H1 (cell line): ENCODE measurements around the gene POU3F2. TPM values are rescaled to one million over a fixed set of nuclear protein-coding genes. Genes with fewer than 3 reads are reported as not detected.
A peak's percentile ranks its signal among the peaks of the same experiment; 100 is the strongest.

ENCODE experiments used
- CTCF ChIA-PET: fragments of 300-600 bp; sonication (Branson Sonifier 250); formaldehyde crosslinking; loops from one replicate; lab custom pipeline; 2021; ENCODE audit not compliant: partially characterized antibody; lab: Charles Lee
- POLR2A ChIA-PET: fragments of 300-600 bp; sonication (Branson Sonifier 250); formaldehyde crosslinking; loops from one replicate; lab custom pipeline; 2021; ENCODE audit warnings: inconsistent platforms; ENCODE audit not compliant: partially characterized antibody; lab: Charles Lee
- DNase-seq, 2 experiments: peaks; one replicate each; pipeline versions ENCODE4 v3.0.0 to v3.0.0-alpha.2; 2010 to 2022; ENCODE audit warnings: low spot score in 2 of 2, low read depth in 1 of 2, mixed read lengths in 1 of 2
- FAIRE-seq: peaks from 2 replicates; lab custom pipeline; 2011; peaks lifted over from hg19 to GRCh38; lab: Jason Lieb, UNC
- H2AFZ ChIP-seq: 2 replicates; pipeline ENCODE4 v1.8.1; 2012; ENCODE audit warnings: low read length, inconsistent platforms
- H2AK5ac ChIP-seq: 2 replicates; pipeline ENCODE4 v1.6.1; 2013; ENCODE audit warnings: low read depth, low read length
- H2BK120ac ChIP-seq: replicated peaks from 2 replicates; pipeline ENCODE3; 2013; ENCODE audit warnings: low read depth, low read length, inconsistent platforms
- H2BK12ac ChIP-seq: 2 replicates; pipeline ENCODE4 v1.6.1; 2013; ENCODE audit warnings: low read depth, low read length
- H2BK15ac ChIP-seq: 2 replicates; pipeline ENCODE4 v1.6.1; 2013; ENCODE audit warnings: low read length
- H2BK20ac ChIP-seq: 2 replicates; pipeline ENCODE4 v1.6.1; 2013; ENCODE audit warnings: low read length
- H2BK5ac ChIP-seq: 2 replicates; pipeline ENCODE4 v1.6.1; 2013; ENCODE audit warnings: low read depth, low read length
- H3K14ac ChIP-seq: 2 replicates; pipeline ENCODE4 v1.6.1; 2013; ENCODE audit warnings: inconsistent platforms; ENCODE audit not compliant: insufficient read length
- H3K18ac ChIP-seq: 2 replicates; pipeline ENCODE4 v1.6.1; 2013; ENCODE audit warnings: low read length; ENCODE audit errors: extremely low read depth
- H3K23ac ChIP-seq: 2 replicates; pipeline ENCODE4 v1.6.1; 2013; ENCODE audit warnings: inconsistent platforms; ENCODE audit not compliant: insufficient read length
- H3K23me2 ChIP-seq: 2 replicates; pipeline ENCODE4 v1.6.1; 2013; ENCODE audit warnings: low read depth, low read length
- H3K27ac ChIP-seq: 2 replicates; pipeline ENCODE4 v1.6.1; 2011; ENCODE audit warnings: low read depth, low read length, inconsistent platforms
- H3K27me3 ChIP-seq, 4 experiments: replicated peaks in 1 of 4; 1 replicate in 1 of 4; 2 replicates in 3 of 4; pipeline versions ENCODE4 v1.6.1 to v1.8.1; 2011 to 2013; ENCODE audit warnings: low read length in 3 of 4, mild to moderate bottlenecking in 3 of 4, inconsistent platforms in 2 of 4, mixed read lengths in 2 of 4, moderate library complexity in 1 of 4; ENCODE audit not compliant: control insufficient read depth in 3 of 4, insufficient read depth in 3 of 4; ENCODE audit errors: extremely low read depth in 1 of 4
- H3K36me3 ChIP-seq, 4 experiments: 2 replicates each; pipeline versions ENCODE4 v1.6.1 to v1.8.1; 2011 to 2013; ENCODE audit warnings: mild to moderate bottlenecking in 4 of 4, low read length in 3 of 4, moderate library complexity in 2 of 4, control low read depth in 1 of 4, inconsistent platforms in 1 of 4; ENCODE audit not compliant: insufficient read depth in 4 of 4, control insufficient read depth in 2 of 4
- H3K4ac ChIP-seq: replicated peaks from 2 replicates; pipeline ENCODE3; 2013; ENCODE audit warnings: low read length, low read depth, mixed read lengths, inconsistent platforms; ENCODE audit not compliant: insufficient read length
- H3K4me1 ChIP-seq, 4 experiments: replicated peaks in 1 of 4; 1 replicate in 1 of 4; 2 replicates in 3 of 4; pipeline versions ENCODE4 v1.6.1 to v1.8.1; 2011 to 2013; ENCODE audit warnings: low read length in 3 of 4, inconsistent platforms in 2 of 4, mixed read lengths in 1 of 4; ENCODE audit not compliant: insufficient read depth in 4 of 4, control insufficient read depth in 3 of 4
- H3K4me2 ChIP-seq, 2 experiments: 2 replicates each; pipeline versions ENCODE4 v1.6.1 to v1.8.1; 2011 to 2013; ENCODE audit warnings: low read depth in 2 of 2, low read length in 2 of 2, control low read depth in 1 of 2, inconsistent platforms in 1 of 2, mild to moderate bottlenecking in 1 of 2; ENCODE audit not compliant: insufficient read depth in 1 of 2
- H3K4me3 ChIP-seq, 4 experiments: fragments of 200-600, 300-600 bp in 1 of 4; sonication (generic), shearing (Covaris generic), sonication (Bioruptor Twin) in 1 of 4; 2 replicates each; pipeline versions ENCODE4 v1.5.1 to v1.8.1; 2011 to 2016; ENCODE audit warnings: low read length in 4 of 4, low read depth in 3 of 4, control low read depth in 2 of 4, inconsistent platforms in 2 of 4, mild to moderate bottlenecking in 2 of 4, mixed read lengths in 1 of 4, moderate library complexity in 1 of 4; ENCODE audit not compliant: insufficient read depth in 2 of 4; ENCODE audit errors: extremely low read depth in 1 of 4
- H3K56ac ChIP-seq: replicated peaks from 2 replicates; pipeline ENCODE3; 2013; ENCODE audit warnings: low read depth, mild to moderate bottlenecking, mixed read lengths, low read length, inconsistent platforms; ENCODE audit not compliant: insufficient read length
- H3K79me1 ChIP-seq: 2 replicates; pipeline ENCODE4 v1.6.1; 2013; ENCODE audit warnings: low read depth, low read length, control low read depth
- H3K79me2 ChIP-seq, 2 experiments: 2 replicates each; pipeline versions ENCODE4 v1.6.1 to v1.8.1; 2012 to 2013; ENCODE audit warnings: low read length in 2 of 2, mild to moderate bottlenecking in 2 of 2, inconsistent platforms in 1 of 2; ENCODE audit not compliant: insufficient read depth in 2 of 2, control insufficient read depth in 1 of 2
- H3K9ac ChIP-seq, 4 experiments: replicated peaks in 1 of 4; 1 replicate in 1 of 4; 2 replicates in 3 of 4; pipeline versions ENCODE4 v1.6.1 to v1.8.1; 2011 to 2013; ENCODE audit warnings: low read depth in 3 of 4, low read length in 3 of 4, control low read depth in 2 of 4, mild to moderate bottlenecking in 2 of 4, moderate library complexity in 2 of 4, inconsistent platforms in 1 of 4; ENCODE audit errors: extremely low read depth in 1 of 4
- H3K9me3 ChIP-seq, 2 experiments: 2 replicates each; pipeline versions ENCODE4 v1.6.1 to v1.8.1; 2012 to 2013; ENCODE audit warnings: mild to moderate bottlenecking in 2 of 2, moderate library complexity in 2 of 2, control low read depth in 1 of 2, inconsistent platforms in 1 of 2, low read depth in 1 of 2, low read length in 1 of 2, mixed read lengths in 1 of 2; ENCODE audit not compliant: insufficient read depth in 2 of 2
- H4K20me1 ChIP-seq, 2 experiments: replicated peaks in 1 of 2; 2 replicates each; pipeline versions ENCODE3 to v1.8.1; 2011 to 2013; ENCODE audit warnings: inconsistent platforms in 2 of 2, low read length in 2 of 2, mild to moderate bottlenecking in 1 of 2; ENCODE audit not compliant: insufficient read depth in 2 of 2, control insufficient read depth in 1 of 2
- H4K5ac ChIP-seq: 2 replicates; pipeline ENCODE4 v1.6.1; 2013; ENCODE audit warnings: low read length, low read depth, mixed read lengths, inconsistent platforms; ENCODE audit not compliant: insufficient read length
- H4K8ac ChIP-seq: 2 replicates; pipeline ENCODE4 v1.8.0; 2013; ENCODE audit warnings: mild to moderate bottlenecking, moderate library complexity, low read length, inconsistent platforms; ENCODE audit not compliant: insufficient read depth; ENCODE audit errors: extremely low read depth
- H4K91ac ChIP-seq: replicated peaks from 2 replicates; pipeline ENCODE3; 2013; ENCODE audit warnings: low read length, mixed read lengths, inconsistent platforms; ENCODE audit not compliant: insufficient read length
- ASH2L ChIP-seq: fragments of 200-600, 300-600 bp; sonication (generic); IDR thresholded peaks from one replicate; pipeline ENCODE4 v1.7.1; 2017; ENCODE audit warnings: low read length
- BRCA1 ChIP-seq: IDR thresholded peaks from 2 replicates; pipeline ENCODE4 v1.6.1; 2012; ENCODE audit warnings: low read depth, low read length, improper control_type of control experiment
- CEBPB ChIP-seq: IDR thresholded peaks from 2 replicates; pipeline ENCODE4 v1.6.1; 2012; ENCODE audit warnings: low read depth, low read length
- EZH2 ChIP-seq: fragments of 200-600 bp; sonication (generic); IDR thresholded peaks from 2 replicates; pipeline ENCODE4 v1.7.1; 2012; ENCODE audit warnings: low read depth, mild to moderate bottlenecking, moderate library complexity, low read length, inconsistent platforms; ENCODE audit not compliant: severe bottlenecking
- GTF2F1 ChIP-seq: IDR thresholded peaks from 2 replicates; pipeline ENCODE4 v1.6.1; 2012; ENCODE audit warnings: low read depth, low read length, improper control_type of control experiment, borderline replicate concordance
- HDAC2 ChIP-seq, 2 experiments: fragments of 300-600 bp in 1 of 2; sonication (generic) in 1 of 2; IDR thresholded peaks; 2 replicates each; pipeline ENCODE4 v1.6.1; 2011 to 2012; ENCODE audit warnings: low read depth in 2 of 2, low read length in 2 of 2, mild to moderate bottlenecking in 2 of 2, moderate library complexity in 2 of 2, borderline replicate concordance in 1 of 2, inconsistent platforms in 1 of 2
- POLR2A ChIP-seq, 2 experiments: IDR thresholded peaks; 1 replicate in 1 of 2; 2 replicates in 1 of 2; pipeline ENCODE4 v1.6.1; 2011; ENCODE audit warnings: low read depth in 2 of 2, low read length in 2 of 2, mild to moderate bottlenecking in 2 of 2; ENCODE audit errors: control extremely low read depth in 1 of 2
- RBBP5 ChIP-seq: IDR thresholded peaks from 2 replicates; pipeline ENCODE4 v1.7.1; 2012; ENCODE audit warnings: low read depth, mild to moderate bottlenecking, inconsistent platforms, low read length, moderate library complexity, borderline replicate concordance
- SP1 ChIP-seq: IDR thresholded peaks from 2 replicates; pipeline ENCODE4 v1.6.1; 2011; ENCODE audit warnings: low read depth, low read length
- SP2 ChIP-seq: IDR thresholded peaks from 2 replicates; pipeline ENCODE4 v1.6.1; 2012; ENCODE audit warnings: mild to moderate bottlenecking, low read length, inconsistent platforms
- TEAD4 ChIP-seq: IDR thresholded peaks from 2 replicates; pipeline ENCODE4 v1.6.1; 2012; ENCODE audit warnings: low read depth, low read length, inconsistent platforms, mixed read lengths
- WGBS, 2 experiments: shearing (Covaris generic) in 1 of 2; methylation state at CpG; one replicate each; pipeline versions ENCODE4 v1.1.6 to v1.1.7; 2013 to 2015; ENCODE audit warnings: low lambda C conversion rate in 2 of 2, mixed read lengths in 2 of 2, inconsistent platforms in 1 of 2, low coverage in 1 of 2, missing lambda C conversion rate in 1 of 2; ENCODE audit not compliant: insufficient replicate concordance in 2 of 2, insufficient coverage in 1 of 2, insufficient read length in 1 of 2; ENCODE audit errors: extremely low coverage in 1 of 2, missing lambda C conversion rate in 1 of 2; 5-methylcytosine and 5-hydroxymethylcytosine counted together
- polyA plus RNA-seq, 7 experiments: library from polyadenylated mRNA; depleted of rRNA in 3 of 7; stranded (reverse) in 5 of 7; unstranded in 2 of 7; fragments of >200 nt in 5 of 7; fragments of 200-250 nt in 2 of 7; gene quantifications; 1 replicate in 5 of 7; 2 replicates in 1 of 7; 4 replicates in 1 of 7; pipeline versions ENCODE4 v1.2.1 to v1.2.3, GENCODE V29; 2011 to 2013; ENCODE audit warnings: missing spikeins in 2 of 7, mixed read lengths in 2 of 7
- total RNA-seq: library from RNA; stranded (reverse); fragmentation: NEBNext Ultra II Directional; extraction: Animal tissue kit (Norgen Biotek cat#: 25700); gene quantifications from 2 replicates; pipeline ENCODE4 v1.2.1, GENCODE V29; 2021
- TF ChIP-seq, protein P1 (sequence below): IDR thresholded peaks from 2 replicates; pipeline ENCODE4 v1.6.1; 2012; ENCODE audit warnings: inconsistent platforms

POU3F2 gene
- total and polyA plus RNA-seq, 2 of the 8 experiments (the other 6 are each of a cell fraction or from before 2014, with no cell fraction given): 0.09 to 0.35 TPM

DNA sequence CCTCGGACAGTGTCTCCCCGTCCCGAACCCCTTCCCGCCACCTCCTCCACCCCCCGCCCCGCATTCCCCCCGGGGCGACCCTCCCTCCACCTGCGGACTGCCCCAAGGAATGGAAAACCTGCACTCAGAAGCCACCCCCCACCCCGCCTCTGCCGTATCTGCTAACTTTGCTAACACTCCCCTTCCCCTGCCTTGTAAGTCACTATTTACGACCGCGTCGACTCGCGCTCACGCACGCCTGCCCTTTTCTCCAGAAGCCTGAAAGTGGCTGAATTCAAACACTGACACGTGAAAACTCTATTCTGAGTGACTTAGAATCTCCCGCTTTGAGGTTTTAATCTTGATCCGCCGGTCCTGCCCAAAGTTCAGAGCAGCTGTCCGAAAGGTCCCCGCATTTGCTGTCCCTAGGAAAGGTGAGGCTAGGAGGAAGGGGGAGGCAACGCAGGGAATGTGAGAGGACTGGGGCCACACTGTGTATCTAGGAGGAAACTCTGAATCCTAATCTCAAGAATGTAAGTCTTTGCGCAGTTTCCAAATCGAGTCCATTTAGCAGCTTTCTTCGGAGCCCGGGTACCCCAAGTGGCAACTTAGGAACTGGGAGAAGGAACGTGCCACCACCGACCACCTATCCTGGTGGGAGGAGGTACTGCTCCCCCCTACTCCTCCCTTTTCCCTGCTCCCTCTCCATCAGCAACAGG lies 9.3 kb upstream of the POU3F2 start:
- 0 out of 2 replicates have a peak overlapping the region, but pooled peaks have one; percentile 4 for H2BK12ac ChIP-seq
- peaks cover 2 to 14% (median 6%) of the 10 kb centered on the region in 4 experiments for H3K4me1 ChIP-seq
- ChIA-PET POLR2A (interaction anchor here (1.4 kb wide), 1 partner anchor 9 kb away, joined by 4 read pairs; the partner anchor contains the start of gene POU3F2), CTCF (interaction anchor here (0.8 to 1.2 kb wide), 2 partner anchors 13 to 19 kb away, joined by 3 read pairs; no protein-coding TSS in a partner anchor)
- no peak overlapping the region for H3K9ac ChIP-seq
- 0 out of 2 replicates have a peak overlapping the region, but pooled peaks have one; percentile 76 for H2AFZ ChIP-seq
- peak overlapping the region; percentile 63 to 76 (median 70) for H3K4me3 ChIP-seq
- H3K4me2 ChIP-seq: peak overlapping the region; percentile 92 to 93
- no peak overlapping the region for H3K56ac ChIP-seq
- DNase-seq (peak in 1 of 2 experiments; percentile 73), FAIRE-seq (no peak)
- no peak overlapping the region for H4K5ac ChIP-seq
- H3K23ac ChIP-seq: no peak overlapping the region
- H3K36me3 ChIP-seq: no peaks in the 10 kb centered on the region
- no peak overlapping the region for H3K4ac ChIP-seq
- no peak overlapping the region for H4K91ac ChIP-seq
- no peak overlapping the region for H3K18ac ChIP-seq
- H3K27me3 ChIP-seq: peaks cover 38 to 78% (median 60%) of the 10 kb centered on the region in 4 experiments
- H3K23me2 ChIP-seq: peaks cover 14% of the 10 kb centered on the region
- H2BK20ac ChIP-seq: no peak overlapping the region
- no peak overlapping the region for H2BK120ac ChIP-seq
- no peaks in the 10 kb centered on the region for H3K79me1 ChIP-seq
- H2BK5ac ChIP-seq: no peak overlapping the region
- no peak overlapping the region for H2BK15ac ChIP-seq
- 3% methylated on average over 29 of the region's 32 CpGs; no CpG with 5 or more reads in 1 of the 2 experiments for WGBS, 2 experiments
- H3K9me3 ChIP-seq: no peaks in the 10 kb centered on the region
- no peak overlapping the region for H3K14ac ChIP-seq
- H4K20me1 ChIP-seq: peaks cover 0 to 7% of the 10 kb centered on the region in 2 experiments
- no peak overlapping the region for H4K8ac ChIP-seq
- no peak overlapping the region for H2AK5ac ChIP-seq
- no peaks in the 10 kb centered on the region for H3K79me2 ChIP-seq
- no peak overlapping the region for H3K27ac ChIP-seq
- TF ChIP-seq SP2 (no peak), GTF2F1 (no peak), POLR2A (IDR thresholded peaks at IDR 0.05; ENCODE audit: control extremely low read depth in 1 of 2, low read depth in 2 of 2, low read length in 2 of 2) (no peak), EZH2 (peak; percentile 32), BRCA1 (no peak), CEBPB (no peak), TEAD4 (peak; percentile 61), SP1 (no peak), RBBP5 (peak; percentile 34; the same call in 1 of the 2 replicates), ASH2L (peak; percentile 63), HDAC2 (IDR thresholded peaks at IDR 0.05; ENCODE audit: borderline replicate concordance in 1 of 2, low read depth in 2 of 2, low read length in 2 of 2) (0 out of 4 replicates have a peak, but pooled peaks of 1 of the 2 experiments have one; percentile 12)
- TF ChIP-seq, protein P1, sequence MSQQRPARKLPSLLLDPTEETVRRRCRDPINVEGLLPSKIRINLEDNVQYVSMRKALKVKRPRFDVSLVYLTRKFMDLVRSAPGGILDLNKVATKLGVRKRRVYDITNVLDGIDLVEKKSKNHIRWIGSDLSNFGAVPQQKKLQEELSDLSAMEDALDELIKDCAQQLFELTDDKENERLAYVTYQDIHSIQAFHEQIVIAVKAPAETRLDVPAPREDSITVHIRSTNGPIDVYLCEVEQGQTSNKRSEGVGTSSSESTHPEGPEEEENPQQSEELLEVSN: no peak
